ENCODE measurements around the gene OTX1.
"Not testable (repeated sequence)": the region's sequence is repeated elsewhere in the genome, so short reads cannot be mapped to it uniquely, and the experiment has no call there.

The OTX1 gene

DNA sequence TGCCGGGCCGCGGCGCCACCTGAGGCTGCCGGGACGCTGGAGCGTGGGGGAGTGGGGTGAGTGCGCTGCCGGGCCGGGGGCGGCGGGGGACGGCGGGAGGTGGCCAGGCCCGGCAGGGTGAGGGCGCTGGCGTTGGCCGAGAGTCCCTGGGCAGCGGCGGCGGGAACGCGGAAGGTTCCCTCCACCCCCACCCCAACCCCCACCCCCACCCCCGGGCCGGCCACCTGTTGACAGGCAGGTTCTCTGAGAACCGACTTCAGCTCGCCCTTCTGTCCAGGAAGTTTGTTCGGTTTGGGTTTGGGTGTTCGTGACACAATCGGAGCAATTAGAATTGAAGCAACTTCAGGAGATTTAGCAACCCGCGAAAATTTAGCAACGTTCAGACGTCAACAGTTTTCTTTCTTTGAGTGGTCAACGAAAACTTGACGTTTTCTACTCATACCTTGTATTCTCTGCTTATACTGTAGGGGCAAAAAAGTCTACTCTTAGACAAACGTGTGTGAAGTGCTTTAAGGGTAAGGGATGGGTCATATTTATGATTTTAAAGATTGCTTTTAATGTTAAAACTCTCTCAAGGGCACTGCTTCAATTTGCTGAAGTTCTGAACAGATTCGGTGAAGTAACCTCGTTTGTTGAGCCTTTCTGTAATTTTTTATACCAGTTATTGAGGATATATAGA lies 9.3 kb downstream of the OTX1 start:
- DNase-seq: no peak

GRCh38 chr2:63060472-63060991 lies 9.9 kb downstream of the OTX1 start:
- DNase-seq: no peak

DNA sequence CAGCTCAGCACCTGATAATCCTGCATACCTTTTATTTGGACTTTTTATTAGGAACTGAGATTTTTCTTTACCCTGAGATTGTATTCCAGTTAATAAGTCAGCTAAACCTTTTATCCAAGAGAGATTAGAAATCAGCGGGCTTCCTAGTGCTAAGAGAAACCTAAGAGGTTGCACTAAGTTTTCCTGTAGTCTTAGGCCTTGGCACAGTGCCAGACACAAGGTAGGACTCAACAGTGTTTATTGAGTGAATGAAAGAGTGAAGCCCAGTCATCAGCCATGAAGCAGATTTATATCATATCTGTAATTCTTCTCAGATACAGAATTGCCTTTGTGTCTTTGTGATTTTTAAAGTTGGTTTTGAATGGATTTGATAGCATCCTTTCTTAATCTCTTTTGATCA lies 13.6 kb downstream of the OTX1 start:
- no peak for DNase-seq

- DNase-seq: no peak
These were observed 14.0 kb downstream of the OTX1 start for GRCh38 chr2:63064661-63065060.

DNA sequence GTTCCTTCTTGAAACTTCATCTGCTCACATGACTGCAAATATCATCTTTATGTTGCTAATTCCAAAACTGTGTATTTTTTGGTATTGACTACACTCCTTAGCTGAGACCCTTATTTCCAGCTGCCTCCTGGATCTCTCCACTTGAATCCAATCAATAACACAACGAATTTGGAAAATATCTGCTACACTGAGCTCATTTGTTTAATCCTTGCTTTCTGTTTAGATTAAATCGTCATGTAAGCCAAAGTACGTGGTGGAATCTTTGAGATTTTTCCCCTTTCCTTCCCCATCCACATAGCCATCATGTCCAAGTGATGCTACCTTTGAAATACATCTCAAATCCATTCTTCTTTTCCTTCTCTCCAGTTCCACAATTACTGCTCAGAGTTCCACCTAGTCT lies 15.6 kb downstream of the OTX1 start:
- no peak for DNase-seq

DNA sequence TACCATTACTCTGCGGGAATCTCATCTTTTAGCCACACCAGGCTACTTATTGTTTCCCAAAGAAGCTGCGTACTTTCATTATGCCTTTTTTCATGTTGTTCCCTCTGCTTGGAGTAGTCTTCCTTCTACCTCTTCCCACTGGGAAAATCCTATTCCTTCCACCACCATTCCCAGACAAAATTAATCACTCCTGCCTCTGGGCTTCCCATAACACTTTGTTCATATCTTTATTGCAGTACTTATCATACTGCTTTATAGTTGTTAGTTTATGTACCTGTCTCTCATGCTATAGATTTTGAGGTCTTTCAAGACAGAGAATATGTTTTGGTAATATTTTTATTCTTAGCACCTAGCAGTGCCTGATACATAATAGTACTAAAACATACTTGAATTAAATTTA lies 16.2 kb downstream of the OTX1 start:
- DNase-seq: no peak

- no peak for DNase-seq
These were observed 21.0 kb downstream of the OTX1 start for GRCh38 chr2:63071664-63072063.

GRCh38 chr2:63073994-63074393 lies 23.4 kb downstream of the OTX1 start:
- DNase-seq: no peak

DNA sequence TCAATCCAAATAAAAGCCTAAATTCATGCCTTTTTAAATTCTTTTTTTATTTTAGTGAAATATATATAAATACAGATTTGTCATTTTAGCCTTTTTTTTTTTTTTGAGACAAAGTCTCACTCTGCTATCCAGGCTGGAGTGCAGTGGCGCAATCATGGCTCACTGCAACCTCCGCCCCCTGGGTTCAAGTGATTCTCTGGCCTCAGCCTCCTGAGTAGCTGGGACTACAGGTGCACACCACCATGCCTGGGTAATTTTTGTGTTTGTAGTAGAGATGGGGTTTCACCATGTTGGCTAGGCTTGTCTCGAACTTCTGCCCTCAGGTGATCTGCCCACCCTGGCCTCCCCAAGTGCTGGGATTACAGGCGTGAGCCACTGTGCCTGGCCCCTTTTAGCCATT lies 23.8 kb downstream of the OTX1 start:
- DNase-seq: not testable (repeated sequence)

DNA sequence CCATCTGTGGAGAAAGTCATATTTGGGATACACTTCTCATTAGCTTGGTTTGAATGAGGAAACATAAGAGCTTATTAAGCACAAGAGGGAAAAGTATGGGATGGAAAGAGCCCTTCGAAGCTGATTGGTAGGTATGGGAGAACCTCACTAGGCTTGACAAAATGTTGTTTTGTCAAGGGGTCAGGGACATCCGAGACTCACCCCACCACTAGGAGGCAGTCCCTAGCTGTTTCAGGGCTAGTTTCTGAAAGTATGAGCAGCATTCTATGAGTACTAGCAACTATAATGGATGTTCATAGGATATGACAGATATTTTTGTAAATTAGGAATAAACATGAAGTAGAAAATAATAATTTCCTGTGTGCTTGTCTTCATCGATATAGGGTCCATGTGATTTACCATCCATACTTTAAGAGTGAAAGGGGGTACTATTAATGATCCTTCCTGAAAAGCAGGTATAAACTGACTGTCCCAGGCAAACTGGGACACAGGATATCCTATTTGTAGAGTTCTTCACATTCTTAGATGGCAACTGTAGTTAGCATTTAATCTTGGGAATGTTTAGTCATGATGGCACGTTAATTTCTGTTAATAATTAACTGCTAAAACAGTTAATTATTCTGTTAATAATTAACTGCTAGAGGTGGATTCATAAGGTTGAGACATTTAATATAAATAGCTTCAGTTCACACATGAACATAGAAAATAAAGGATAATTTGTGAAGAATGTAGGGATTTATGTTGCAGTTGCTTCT lies 28.4 kb downstream of the OTX1 start:
- no peak for DNase-seq

- no peak for DNase-seq
These were observed 30.8 kb downstream of the OTX1 start for GRCh38 chr2:63081404-63081803.

DNA sequence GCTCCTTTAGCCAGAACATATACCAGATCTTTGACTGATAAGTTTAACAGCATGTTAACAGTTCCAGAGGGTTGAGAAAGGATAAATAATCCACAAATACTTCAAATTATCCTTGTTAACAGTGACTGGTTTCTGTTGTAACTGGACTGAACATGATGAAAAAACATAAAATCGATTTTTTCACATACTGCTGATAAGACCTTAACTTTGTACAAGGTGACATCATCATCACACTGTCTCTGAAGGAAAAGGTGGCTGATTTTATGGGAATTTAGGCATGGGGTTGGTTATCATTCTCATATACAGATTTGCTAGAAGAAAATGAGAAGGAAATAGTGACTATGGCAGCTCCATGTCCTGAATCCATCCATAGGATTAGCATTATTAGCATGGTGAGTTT lies 36.1 kb downstream of the OTX1 start:
- DNase-seq: no peak

DNA sequence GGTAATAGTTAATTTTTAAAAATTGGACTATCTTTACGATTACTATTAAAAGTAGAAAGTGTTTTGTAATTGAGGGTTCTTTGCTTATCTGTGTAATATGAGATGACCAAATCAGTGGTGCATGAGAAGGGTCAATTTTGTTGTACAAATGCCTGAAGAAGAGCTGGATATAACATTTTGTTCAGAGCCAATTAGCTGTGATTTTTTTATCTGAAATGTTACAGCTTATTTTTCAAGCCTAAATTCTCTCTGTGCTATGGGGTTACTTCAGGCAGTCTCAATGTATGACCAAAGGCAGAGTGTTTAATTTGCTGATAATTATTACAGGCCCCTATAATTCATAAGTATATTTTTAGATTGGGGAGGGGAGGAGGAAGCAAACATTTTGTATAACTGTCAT lies 41.8 kb downstream of the OTX1 start:
- DNase-seq: no peak

- DNase-seq: no peak
These were observed 42.2 kb downstream of the OTX1 start for GRCh38 chr2:63092857-63093256.

- no peak for DNase-seq
These were observed 42.9 kb downstream of the OTX1 start for GRCh38 chr2:63093502-63093901.

GRCh38 chr2:63096491-63096890 lies 45.9 kb downstream of the OTX1 start:
- DNase-seq: no peak

DNA sequence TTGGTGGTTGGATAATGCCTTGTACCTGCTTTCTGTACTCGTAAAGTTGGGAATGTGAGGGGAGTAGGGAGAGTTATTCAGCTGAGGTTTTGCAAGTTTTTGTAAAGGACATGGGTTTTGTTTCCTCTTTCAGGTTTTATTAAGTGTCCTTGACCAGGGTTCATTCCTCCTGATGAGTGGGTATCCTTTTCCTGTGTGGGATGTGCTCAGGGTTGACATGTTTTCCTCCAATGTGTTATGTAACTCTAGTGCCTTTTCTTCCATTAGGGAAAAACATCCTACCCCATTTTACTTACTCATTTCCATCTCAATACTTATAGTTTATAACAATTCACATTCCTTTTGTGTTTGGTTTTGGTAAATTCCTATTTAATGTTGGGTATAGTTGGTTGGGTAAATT lies 48.4 kb downstream of the OTX1 start:
- no peak for DNase-seq

DNA sequence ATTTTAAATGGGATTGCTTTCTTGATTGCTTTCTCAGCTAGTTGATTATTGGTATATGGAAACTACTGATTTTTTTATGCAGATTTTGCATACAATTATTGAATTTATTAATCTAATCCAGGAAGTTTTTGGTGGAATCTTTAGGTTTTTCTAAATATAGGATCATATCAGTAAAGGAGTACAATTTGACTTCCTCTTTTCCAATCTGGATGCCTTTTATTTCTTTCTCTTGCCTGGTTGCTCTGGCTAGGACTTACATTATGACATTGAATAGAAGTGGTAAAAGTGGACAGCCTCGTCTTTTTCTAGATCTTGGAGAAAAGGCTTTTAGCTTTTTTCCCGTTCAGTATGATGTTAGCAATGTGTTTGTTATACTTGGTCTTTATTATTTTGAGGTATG lies 51.3 kb downstream of the OTX1 start:
- no peak for DNase-seq

- no peak for DNase-seq
These were observed 53.9 kb downstream of the OTX1 start for GRCh38 chr2:63104482-63104881.
